Keratinocyte (primary cell): ENCODE results near the gene ADAM15.

ENCODE experiments used
- CTCF ChIP-seq, 3 experiments: IDR thresholded peaks in 1 of 3; conservative IDR thresholded peaks in 1 of 3; optimal IDR thresholded peaks in 1 of 3; 2 replicates in 2 of 3; 3 replicates in 1 of 3; pipeline versions ENCODE3 to v1.5.1; 2011; ENCODE audit warnings: low read length in 3 of 3, mild to moderate bottlenecking in 3 of 3, moderate library complexity in 2 of 3, control low read depth in 1 of 3, inconsistent platforms in 1 of 3; ENCODE audit not compliant: insufficient read depth in 2 of 3; ENCODE audit errors: extremely low read depth in 1 of 3
- EZH2 ChIP-seq: IDR thresholded peaks from one replicate; pipeline ENCODE4 v1.6.1; 2012; ENCODE audit warnings: inconsistent platforms, mild to moderate bottlenecking, low read length, moderate library complexity

DNA sequence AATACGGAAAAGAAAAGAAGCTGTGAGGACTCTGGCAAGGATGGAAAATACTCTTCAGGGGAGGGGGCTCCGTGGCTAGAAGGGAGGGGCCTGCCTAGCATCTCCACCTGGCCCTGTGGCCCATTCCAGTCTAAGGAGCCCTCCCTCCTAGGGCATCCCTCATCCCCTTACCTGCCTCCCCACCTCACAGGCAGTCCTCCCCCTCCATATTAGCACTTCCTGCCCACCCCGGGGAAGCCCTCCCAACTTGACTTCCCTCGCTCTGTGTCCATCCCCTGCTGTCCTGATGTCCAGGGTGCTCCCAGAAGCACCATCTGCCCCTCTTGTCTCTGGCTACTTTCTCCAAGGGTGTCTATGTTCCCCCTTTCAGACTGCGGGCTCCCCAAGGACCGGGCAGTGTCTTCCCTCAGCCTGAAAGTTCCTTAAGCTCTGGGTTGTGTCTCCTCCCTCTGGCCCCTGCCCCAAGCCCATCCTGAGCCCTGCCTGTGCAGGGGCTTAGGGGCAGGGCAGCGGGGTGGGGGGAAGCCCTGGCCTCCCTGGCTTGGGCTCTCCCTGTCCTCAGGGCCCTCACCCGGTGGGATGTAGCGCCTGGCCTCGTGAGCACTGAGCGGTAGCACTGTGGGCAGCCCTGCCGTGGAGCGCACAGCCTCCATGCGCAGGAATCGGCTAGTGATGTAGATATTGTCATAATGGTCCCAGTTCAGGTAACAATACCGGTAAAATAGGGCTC is 21.4 kb upstream of the ADAM15 start:
- TF ChIP-seq CTCF (optimal IDR thresholded peaks at IDR 0.05 in 1 of 3, IDR thresholded peaks at IDR 0.05 in 1 of 3, conservative IDR thresholded peaks at IDR 0.05 in 1 of 3; ENCODE audit: extremely low read depth in 1 of 3, insufficient read depth in 2 of 3, low read length in 3 of 3): no peak
- no peak for TF ChIP-seq EZH2
